Measurements from ENCODE around the gene ZRANB3. TPM values are rescaled to one million over a fixed set of nuclear protein-coding genes. Genes with fewer than 3 reads are reported as not detected.
"Not testable (repeated sequence)": the region's sequence is repeated elsewhere in the genome, so short reads cannot be mapped to it uniquely, and the experiment has no call there.

Gene ZRANB3
- total RNA-seq, 1 donor from 2014 or later = 14.5 TPM

GRCh38 chr2:135320465-135321355, 210.3 kb downstream of the ZRANB3 start:
- DNase-seq = no peak

GRCh38 chr2:135318808-135319207, 212.2 kb downstream of the ZRANB3 start:
- DNase-seq = no peak

GRCh38 chr2:135317375-135317774, 213.6 kb downstream of the ZRANB3 start:
- DNase-seq = no peak

- no peak for DNase-seq
These were observed 219.1 kb downstream of the ZRANB3 start for GRCh38 chr2:135311962-135312361.

GRCh38 chr2:135311268-135311667, 219.8 kb downstream of the ZRANB3 start:
- no peak for DNase-seq

DNA sequence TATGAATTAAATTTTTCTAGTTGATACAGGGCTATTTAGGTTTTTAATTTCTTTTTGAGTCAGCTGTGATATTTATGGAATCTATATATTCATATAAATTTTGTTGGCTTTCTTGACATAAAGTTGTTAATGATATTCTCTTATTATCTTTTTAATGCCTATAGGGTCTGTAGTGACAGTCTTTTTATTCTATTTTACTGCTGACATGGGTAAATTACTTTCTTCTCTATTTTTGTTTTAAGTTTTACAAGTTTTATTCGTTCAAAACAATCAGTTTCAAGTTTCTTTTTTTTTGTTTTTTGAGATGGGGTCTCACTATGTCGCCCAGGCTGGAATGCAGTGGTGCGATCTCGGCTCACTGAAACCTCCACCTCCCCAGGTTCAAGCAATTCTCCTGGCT, 226.3 kb downstream of the ZRANB3 start:
- no peak for DNase-seq

DNA sequence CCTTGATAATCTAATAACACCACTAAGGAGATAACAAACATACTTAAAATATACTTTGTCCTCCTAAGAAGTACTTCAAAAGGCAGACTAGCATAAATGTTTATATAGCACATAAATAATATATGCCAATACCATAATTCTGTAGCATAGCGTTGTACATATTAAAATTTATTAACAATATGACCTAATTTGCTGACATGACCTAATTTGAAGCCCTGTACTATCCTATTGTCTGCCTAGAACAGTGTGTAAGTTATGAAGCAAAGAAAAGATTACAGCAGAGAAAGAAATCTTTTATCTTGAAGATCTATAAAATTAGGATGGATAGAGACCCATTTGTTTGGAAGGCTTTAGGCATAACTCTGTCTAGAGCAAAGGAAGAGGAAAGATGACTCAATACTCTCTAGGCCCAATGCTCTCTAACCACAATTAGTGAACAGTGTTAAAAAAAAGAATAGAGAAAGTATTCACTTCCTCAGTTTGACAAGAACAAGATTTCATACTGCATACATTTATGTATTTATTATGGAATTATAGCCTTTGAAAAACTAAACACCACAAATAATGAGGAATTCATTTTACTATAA, 231.3 kb downstream of the ZRANB3 start:
- no peak for DNase-seq

- DNase-seq = no peak
These were observed 231.9 kb downstream of the ZRANB3 start for GRCh38 chr2:135299165-135299564.

GRCh38 chr2:135287121-135287520, 243.9 kb downstream of the ZRANB3 start:
- not testable (repeated sequence) for DNase-seq

- DNase-seq = no peak
These were observed 245.6 kb downstream of the ZRANB3 start for GRCh38 chr2:135285391-135285790.

GRCh38 chr2:135281379-135281778, 249.6 kb downstream of the ZRANB3 start:
- no peak for DNase-seq

DNA sequence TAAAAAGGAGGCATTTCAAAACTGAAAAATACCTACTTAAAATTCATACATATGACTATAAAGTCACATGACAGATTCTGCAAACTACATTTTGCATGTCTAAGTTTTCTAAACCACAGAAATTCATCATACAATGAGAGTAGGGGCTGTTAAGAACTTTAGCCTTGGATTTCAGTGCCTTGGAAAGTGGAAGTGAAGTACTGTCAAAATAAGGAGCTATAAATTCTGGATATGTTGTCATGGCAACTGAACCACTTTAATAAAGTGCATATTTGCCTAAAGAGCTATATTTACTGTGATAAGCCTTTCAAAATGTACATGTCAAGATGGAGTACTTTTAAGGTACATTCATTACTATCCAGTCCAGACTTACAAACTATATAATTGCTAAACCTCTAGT, 251.8 kb downstream of the ZRANB3 start:
- no peak for DNase-seq

DNA sequence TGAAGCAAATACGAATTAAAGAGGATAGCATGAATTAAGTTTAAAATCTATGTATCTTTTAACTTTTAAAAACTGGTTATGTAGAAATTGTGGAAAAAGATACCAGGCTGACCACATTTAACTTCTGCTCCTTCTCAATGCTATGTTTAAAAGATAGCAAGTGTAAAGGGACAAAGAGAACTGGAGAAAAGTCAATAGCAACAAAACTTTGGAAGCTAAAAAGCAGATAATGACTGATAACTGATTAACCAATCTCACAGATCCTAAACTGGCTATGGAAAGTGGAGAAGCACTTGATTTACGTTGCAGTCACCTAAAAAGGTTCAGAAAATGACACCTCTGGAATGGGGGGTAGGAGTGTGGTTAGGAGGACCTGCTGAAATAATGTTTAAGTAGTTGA, 254.5 kb downstream of the ZRANB3 start:
- DNase-seq = no peak

GRCh38 chr2:135271006-135271405, 260.0 kb downstream of the ZRANB3 start:
- DNase-seq = no peak

- DNase-seq = no peak
These were observed 265.0 kb downstream of the ZRANB3 start for GRCh38 chr2:135265960-135266490.

- DNase-seq = no peak
These were observed 271.9 kb downstream of the ZRANB3 start for GRCh38 chr2:135259123-135259522.

DNA sequence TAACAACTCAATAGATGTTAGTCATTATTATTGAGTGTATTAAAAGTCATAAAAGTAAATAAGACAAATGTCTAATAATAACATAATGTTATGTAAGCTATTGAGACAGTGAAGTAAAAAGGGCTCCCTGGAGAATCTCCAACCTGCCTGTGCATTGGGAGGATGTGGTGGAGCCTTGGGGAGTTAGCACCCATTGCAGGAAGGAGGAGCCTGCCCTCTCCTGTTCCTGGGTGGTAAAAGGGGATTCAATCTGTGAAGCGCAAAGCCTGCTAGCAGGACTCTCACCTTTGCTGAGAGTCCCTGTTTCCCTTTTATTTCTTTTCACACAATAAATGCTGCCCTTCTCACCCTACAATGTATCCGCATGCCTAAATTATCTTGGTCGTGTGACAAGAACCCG, 272.8 kb downstream of the ZRANB3 start:
- no peak for DNase-seq

DNA sequence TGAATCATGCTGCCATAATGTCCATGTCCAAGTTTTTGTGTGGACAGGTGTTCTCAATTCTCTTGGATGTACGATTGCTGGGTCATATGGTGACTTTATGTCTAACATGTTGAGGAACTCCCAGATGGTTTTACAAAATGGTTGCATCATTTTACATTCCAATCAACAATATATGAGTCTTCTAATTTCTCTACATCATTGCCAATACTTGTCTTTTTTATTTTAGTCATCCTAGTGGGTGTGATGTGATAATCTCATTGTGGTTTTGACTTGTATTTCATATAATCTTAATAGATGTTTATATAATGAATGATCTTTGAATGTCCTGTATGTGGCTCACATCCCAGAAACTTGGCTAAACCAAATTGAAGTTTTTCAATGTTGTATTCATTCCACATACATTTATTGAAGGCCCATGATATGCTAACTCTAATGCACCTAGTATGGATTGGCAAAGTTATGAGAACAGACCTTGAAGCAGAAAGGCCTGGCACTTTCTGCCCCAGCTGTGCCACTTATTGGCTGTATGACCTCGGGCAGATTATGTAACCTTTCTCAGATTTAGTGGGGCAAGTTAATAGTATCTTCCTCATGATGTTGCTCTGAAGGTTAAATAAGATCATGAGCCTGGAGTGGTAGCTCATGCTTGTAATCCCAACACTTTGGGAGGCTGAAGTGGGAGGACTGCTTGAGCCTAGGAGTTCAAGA, 273.5 kb downstream of the ZRANB3 start:
- no peak for DNase-seq

DNA sequence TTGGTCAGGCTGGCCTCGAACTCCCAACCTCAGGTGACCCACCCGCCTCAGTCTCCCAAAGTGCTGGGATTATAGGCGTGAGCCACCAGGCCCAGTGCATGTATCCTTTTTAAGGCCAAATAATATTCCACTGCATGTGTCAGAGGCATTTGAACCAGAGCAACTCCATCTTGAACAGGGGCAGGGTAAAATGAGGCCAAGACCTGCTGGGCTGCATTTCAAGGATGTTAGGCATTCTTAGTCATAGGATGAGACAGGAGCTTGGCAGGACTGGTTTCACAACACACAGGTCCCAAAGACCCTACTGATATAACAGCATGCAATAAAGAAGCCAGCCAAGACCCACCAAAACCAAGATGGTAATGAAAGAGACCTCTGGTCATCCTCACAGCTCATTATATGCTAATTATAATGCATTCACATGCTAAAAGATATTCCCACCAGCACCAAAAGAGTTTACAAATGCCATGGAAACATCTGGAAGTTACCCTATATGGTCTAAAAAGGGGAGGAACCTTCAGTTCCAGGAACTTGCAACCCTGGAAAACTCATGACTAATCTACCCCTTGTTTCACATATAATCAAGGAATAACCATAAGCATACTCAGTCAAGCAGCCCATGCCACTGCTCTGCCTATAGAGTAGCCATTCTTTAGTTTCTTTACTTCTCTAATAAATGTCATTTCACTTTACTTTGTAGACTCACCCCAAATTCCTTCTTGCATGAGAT, 274.3 kb downstream of the ZRANB3 start:
- DNase-seq = no peak

- no peak for DNase-seq
These were observed 275.8 kb downstream of the ZRANB3 start for GRCh38 chr2:135255208-135255607.

DNA sequence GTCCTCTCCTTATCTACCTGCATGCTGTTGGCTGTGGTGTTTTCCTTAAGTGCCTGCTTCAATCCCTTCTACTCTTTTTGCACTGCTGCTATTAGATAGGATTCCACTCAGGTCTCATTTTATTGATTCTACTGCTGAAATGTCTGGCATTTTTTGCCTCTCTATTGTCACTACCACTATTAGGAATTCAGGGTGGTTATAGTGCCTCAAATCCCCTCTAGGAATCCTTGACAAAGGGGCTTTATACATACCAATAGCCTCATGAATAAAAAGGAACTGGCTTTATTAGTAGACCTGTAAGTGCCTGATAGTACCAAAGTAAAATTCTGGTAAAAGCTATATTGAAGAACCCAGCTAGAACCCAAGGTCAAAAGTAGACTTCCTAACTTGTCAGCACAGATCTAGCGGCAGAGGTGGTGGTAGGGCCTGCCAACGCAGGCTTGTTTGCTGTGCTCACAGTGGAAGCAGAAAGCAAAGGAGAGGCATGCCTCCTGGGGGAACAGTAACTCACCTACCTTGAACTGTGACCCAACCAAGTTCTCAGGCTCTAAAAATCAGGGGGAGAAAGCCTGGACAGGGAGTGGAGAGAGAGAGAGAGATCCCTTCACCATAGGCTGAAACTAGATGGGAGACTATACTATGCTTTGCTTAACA, 278.1 kb downstream of the ZRANB3 start:
- DNase-seq = no peak

DNA sequence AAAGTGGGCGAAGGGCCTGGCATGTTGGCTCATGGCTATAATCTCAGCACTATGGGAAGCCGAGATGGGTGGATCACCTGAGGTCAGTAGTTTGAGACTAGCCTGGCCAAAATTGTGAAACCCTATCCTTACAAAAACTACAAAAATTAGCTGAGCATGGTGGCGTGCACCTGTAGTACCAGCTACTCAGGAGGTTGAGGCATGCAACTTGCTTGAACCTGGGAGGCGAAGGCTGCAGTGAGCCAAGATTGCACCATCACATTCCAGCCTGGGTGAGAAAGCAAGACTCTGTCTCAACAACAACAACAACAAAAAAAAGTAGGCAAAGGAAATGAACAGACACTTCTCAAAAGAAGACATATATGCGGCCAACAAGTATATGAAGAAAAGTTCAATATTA, 282.4 kb downstream of the ZRANB3 start:
- DNase-seq = no peak

Data from occipital lobe (tissue), 2 donors.